WI38 (cell line): ENCODE measurements around the gene ANK3.

Experiments
- H3K4me3 ChIP-seq: 2 replicates; pipeline ENCODE4 v1.5.1; 2011; ENCODE audit warnings: low read depth, mild to moderate bottlenecking, control low read depth, low read length
- TF ChIP-seq, protein P1 (sequence below): IDR thresholded peaks from 2 replicates; pipeline ENCODE4 v1.5.1; 2012; ENCODE audit warnings: low read depth, mild to moderate bottlenecking, control low read depth, low read length

Gene ANK3

DNA sequence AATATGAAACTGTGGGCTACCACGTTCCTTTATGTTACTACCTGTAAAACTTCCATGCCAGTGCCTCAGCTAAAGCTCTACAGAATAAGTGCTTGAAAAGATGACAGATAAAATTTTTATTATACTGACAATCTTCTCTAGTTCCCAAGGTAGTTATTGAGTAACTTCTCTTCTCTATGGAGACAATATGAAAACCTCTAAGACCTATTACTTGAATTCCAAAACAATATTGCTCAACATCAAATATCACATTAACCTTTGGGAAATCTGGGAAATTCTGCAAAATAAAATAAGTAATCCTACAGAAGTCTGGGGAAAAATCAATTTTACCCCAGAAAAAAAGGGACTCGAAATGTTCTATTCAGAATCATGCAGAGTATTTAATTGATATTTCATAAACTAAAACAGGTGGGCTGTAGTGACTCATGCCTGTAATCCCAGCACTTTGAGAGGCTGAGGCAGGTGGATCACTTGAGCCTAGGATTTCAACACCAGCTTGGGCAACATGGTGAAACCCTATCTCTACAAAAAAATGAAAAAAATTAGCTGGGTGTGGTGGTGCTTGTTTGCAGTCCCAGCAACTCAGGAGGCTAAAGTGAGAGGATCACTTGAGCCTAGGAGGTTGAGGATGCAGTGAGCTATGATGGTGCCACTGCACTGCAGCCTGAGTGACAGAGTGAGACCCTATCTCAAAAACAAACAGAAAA is 23.8 kb upstream of the ANK3 start:
- H3K4me3 ChIP-seq, result no peak overlapping the region
- TF ChIP-seq, protein P1, sequence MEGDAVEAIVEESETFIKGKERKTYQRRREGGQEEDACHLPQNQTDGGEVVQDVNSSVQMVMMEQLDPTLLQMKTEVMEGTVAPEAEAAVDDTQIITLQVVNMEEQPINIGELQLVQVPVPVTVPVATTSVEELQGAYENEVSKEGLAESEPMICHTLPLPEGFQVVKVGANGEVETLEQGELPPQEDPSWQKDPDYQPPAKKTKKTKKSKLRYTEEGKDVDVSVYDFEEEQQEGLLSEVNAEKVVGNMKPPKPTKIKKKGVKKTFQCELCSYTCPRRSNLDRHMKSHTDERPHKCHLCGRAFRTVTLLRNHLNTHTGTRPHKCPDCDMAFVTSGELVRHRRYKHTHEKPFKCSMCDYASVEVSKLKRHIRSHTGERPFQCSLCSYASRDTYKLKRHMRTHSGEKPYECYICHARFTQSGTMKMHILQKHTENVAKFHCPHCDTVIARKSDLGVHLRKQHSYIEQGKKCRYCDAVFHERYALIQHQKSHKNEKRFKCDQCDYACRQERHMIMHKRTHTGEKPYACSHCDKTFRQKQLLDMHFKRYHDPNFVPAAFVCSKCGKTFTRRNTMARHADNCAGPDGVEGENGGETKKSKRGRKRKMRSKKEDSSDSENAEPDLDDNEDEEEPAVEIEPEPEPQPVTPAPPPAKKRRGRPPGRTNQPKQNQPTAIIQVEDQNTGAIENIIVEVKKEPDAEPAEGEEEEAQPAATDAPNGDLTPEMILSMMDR, result no peak

DNA sequence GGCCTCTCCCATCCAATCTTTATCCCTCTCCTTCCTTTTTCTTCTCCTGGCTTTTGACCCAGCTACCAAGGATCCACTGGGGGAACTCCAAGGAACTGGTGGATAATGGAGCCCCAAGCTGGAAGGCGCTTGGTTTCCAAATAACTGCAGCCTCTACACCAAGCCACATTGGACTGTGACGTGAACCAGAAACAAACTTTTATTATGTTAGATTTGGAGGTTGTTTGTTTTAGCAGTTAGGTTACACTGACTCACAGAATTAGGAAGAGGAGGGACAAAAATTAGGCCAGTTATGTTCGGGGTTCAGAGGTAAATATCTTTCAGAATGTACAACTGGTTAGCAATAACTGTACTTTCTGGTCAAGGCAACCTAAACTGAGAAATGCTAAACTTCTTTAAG is 21.3 kb upstream of the ANK3 start:
- no peak overlapping the region for H3K4me3 ChIP-seq
- TF ChIP-seq, protein P1, result no peak

DNA sequence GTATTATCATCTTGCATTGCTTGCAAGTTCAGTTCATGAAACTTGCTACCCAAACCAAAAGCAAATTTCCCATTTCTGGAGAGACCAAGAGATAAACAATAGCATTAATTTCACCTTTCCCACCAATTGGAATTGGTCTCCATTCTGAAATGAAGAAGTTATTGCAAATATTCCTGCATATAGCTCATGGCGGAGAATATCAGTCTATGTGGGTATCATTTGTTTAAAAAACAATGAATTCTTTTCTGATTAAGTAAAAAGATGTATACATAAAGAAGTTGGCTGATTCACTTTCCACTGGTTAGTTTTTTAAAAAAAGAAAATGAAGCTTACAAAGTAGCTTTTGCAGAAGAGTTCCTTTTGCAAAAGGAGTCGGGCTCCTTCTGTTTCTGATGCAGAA is 19.5 kb upstream of the ANK3 start:
- no peak overlapping the region for H3K4me3 ChIP-seq
- TF ChIP-seq, protein P1, result no peak

DNA sequence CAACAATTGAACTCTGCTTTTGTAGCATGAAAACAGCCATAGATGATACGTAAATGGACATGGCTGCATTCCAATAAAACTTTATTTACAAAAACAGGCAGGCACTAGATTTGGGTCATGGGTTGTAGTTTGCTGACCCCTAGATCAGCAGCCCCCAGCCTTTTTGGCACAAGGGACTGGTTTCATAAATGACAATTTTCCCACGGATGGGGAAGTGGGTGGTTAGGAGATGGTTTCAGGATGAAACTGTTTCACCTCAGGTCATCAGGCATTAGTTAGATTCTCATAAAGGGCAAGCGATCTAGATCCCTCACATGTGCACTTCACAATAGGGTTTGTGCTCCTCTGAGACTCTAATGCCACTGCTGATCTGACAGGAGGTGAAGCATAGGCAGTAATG is 16.5 kb upstream of the ANK3 start:
- TF ChIP-seq, protein P1, result no peak
- no peak overlapping the region for H3K4me3 ChIP-seq

DNA sequence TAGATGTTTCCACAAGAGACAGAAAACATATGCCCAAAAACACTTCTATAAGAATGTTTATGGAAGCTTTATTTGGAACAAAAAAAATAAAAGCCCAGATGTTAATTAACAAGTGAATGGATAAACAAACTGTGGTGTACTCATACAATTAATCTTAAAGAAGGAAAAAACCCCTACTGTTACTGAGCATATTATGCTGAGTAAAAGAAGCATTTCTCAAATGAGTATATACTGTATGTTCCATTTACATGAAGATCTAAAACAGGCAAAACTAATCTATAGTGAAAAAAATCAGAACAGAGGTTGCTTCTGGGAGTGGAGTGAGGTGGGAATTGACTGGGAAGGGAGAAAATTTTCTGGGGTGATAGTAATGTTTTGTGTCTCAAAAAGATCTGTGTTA is 15.5 kb upstream of the ANK3 start:
- TF ChIP-seq, protein P1, result no peak
- no peak overlapping the region for H3K4me3 ChIP-seq

DNA sequence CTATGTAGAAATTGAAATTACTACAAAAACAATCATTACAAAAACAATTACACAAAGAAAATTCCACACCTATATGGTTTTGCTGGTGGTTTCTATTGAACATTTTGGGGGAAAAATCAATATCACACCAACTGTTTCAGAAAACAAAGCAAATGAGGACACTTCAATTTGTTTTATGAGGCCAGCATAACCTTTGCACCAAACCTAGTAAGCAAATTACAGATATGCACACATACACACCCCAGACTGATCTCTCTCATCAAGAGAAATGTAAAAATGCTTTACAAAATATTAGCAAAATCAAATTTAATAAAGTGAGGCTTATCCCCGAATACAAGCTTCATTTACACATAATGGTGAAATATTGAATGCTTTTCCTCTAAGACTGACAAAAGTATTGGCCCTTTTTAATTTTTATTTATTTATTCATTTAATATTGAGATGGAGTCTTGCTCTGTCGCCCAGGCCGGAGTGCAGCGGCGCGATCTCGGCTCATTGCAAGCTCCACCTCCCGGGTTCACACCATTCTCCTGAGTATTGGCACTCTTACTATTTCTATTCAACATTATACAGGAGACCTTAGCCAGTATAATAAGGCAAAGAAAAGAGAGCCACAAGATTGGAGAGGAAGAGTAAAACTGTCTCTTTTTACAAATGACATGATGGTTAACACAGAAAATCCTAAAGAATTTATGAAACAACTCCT is 13.6 kb upstream of the ANK3 start:
- TF ChIP-seq, protein P1, result no peak
- H3K4me3 ChIP-seq, result no peak overlapping the region

DNA sequence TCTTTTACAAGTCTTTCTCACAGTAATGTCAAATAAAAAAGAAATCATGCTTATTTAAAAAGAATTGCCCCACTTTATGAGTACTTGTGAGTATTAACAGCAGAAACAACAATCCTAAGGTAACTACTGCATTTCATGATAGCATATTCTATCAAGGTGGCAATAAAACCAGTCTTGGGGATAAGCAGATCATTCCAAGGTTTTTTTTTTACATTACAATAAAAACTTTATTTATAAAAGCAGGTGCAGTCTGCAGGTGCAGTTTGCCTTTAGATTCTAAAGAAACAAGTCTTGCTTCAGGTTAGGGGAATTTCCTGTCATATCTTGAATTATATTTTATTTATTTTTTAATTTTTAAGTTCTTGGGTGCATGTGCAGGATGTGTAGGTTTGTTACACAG is 10.7 kb upstream of the ANK3 start:
- H3K4me3 ChIP-seq, result no peak overlapping the region
- TF ChIP-seq, protein P1, result no peak
